GM12872 (cell line): ENCODE measurements around the gene BOLA1.

Experiments used
- TF ChIP-seq, protein P1 (sequence below): IDR thresholded peaks from 3 replicates; pipeline ENCODE4 v1.5.1; 2011; ENCODE audit warnings: low read depth, mild to moderate bottlenecking, low read length, moderate library complexity; ENCODE audit not compliant: insufficient read depth

Gene BOLA1

GRCh38 chr1:149896575-149896974 is 2.8 kb upstream of the BOLA1 start:
- TF ChIP-seq, protein P1, sequence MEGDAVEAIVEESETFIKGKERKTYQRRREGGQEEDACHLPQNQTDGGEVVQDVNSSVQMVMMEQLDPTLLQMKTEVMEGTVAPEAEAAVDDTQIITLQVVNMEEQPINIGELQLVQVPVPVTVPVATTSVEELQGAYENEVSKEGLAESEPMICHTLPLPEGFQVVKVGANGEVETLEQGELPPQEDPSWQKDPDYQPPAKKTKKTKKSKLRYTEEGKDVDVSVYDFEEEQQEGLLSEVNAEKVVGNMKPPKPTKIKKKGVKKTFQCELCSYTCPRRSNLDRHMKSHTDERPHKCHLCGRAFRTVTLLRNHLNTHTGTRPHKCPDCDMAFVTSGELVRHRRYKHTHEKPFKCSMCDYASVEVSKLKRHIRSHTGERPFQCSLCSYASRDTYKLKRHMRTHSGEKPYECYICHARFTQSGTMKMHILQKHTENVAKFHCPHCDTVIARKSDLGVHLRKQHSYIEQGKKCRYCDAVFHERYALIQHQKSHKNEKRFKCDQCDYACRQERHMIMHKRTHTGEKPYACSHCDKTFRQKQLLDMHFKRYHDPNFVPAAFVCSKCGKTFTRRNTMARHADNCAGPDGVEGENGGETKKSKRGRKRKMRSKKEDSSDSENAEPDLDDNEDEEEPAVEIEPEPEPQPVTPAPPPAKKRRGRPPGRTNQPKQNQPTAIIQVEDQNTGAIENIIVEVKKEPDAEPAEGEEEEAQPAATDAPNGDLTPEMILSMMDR = no peak

DNA sequence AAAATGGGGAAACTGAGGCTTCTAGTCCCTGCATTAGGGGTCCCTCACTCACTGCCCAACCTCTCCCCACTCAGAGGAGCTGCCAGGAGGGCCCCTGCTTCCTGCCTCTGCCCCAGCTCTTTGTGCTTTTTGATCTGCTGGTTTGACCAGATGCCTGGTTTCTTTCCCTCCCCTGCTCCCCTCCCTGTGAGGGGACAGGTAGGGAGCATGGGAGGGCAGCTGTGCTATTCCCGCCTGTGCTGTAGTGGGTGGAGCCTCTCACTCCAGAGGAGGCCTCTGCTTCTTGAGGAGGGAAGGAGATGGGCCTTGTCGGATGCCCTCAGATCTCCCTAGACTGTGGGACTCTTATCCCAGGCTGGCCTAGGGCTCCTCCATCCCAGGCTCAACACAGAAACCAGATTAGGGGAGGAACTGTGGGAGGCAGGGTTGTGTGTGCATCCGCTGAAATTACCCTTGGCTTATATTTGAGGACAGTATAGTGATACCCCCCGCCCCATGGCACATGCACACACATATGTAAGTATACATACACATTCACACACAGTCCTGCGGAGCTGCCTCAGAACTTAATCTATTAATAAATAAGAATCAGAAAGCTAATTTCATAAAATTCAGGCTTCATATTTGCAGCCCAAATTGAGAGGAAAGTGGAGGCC is 4.6 kb downstream of the BOLA1 start:
- TF ChIP-seq, protein P1 = no peak

DNA sequence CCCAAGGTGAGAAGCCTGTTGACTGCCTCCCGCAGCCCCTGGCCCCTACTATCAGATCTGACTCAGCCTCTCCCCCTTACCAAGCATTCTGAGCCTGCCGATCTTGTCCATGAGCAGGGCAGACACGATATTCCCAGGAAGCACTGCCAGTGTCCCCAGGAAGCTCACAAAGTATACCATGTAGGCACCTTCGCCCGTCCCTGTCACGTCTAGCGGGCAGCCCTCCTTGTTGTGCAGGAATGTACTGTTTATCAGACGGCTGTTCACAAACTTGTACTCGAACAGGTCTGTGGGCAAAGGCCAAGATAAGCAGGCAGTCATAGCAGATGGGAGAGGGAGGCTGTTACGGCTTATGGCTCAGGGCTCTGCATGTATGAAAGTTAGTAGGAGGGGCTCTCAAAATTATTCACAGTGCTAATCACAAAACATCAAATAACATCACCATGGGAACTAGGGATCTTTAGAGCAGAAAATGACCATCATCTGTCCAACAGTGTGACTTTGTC is 7.3 kb downstream of the BOLA1 start:
- TF ChIP-seq, protein P1 = no peak

DNA sequence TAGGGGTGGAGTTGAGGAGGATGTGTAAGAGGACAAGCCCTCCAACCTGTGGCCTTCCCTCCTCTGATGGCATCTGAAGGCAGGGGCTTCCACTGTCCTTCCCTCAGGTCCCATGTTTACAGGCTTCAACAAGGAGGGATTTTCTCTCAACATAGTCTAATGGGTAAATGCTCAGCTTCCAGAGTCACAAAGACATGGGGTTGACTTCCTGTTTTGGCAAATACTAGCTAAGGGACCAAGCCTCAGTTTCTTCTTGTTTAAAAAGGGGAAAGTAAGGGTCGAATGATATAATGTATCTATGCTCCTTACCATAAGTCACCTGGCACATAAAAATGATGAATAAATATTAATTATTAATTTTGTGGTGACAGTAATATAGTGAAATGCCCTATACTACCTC is 15.2 kb downstream of the BOLA1 start:
- TF ChIP-seq, protein P1 = no peak

DNA sequence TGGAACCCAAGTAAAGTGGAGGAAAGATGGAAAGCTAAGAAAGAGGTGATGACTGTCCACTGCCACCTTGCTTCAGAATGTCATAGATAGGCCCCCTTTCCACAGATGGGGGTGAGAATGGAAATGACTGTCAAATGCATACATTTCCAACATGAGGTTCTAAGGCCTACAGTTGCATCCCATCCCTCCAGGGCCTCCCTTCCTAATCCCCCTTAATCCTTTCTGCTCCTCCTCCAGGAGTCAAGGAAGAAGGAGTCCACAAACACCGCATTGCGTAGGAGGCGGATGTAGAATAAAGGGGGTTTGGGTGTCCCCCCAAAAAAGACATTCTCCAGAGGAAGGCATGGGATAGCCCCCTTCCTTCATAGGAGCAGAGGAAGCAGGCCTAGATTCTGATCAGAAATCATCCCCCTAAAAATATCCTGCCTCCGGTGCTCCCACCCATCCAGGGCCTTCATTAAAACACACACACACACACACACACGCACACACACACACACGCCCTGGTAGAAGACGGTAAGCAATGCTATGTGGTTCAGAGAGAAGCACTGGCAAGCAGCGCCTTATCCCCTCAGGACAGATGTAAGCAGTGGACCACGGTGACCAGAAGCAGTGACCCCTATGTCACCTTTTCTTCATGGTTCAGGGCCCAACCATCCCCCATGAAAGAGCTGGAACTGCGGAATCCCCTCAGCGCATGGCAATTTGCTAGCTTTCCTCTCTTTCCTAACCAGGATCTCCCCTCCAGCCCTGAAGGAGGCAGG is 16.2 kb downstream of the BOLA1 start:
- TF ChIP-seq, protein P1 = no peak

DNA sequence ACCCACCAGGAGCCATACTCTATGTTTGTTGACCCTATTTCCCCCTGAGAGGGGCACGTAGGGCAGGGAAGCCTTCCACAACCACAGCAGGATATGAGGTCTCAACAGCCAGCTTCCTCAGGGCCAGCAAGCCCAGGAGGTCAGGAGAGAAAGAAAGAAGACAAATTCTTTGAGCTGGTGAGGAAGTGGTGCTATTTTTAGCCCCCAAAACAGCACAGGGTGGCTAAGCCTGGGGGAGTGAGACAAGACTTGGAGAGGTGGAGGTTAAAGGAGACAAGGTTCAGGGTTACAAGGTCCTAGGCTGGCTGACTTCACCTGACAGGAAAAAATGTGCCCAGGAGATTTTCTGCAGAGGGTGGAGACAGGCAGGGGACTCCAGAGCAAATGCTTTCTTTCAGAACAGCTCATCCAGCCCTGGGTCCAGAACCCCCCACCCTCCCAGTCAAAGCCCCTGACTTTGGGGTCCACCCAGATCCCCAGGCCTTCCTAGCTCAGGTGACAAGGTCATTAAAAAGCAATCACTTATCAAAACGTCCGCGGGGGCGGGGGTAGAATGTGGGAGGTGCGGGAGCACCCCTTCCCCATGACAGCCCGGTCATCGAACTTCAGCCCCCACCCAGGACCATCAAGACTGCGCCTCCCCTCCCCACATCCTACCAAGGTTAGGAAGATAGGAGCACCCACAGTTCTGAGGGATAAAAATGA is 17.0 kb downstream of the BOLA1 start:
- TF ChIP-seq, protein P1 = no peak

DNA sequence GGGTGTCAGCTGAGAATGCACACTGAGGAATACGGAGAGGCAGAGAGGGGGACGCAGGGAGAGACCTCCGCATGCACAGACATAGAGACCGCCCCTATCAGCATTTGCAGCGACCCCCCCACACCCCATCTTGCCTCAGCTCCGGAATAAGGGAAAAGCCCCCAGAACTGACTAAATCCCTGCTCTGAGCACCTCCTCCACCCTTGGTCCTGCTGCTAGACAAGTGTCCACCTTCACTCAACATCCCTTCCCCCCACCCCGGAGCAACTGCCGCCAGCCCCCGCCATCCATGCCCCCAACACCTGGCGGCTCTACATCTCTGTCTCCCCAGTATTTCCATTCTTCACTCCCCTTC is 17.5 kb downstream of the BOLA1 start:
- TF ChIP-seq, protein P1 = no peak
